B cell (primary cell): ENCODE data around the gene TDO2. TPM values are rescaled to one million over a fixed set of nuclear protein-coding genes. Genes with fewer than 3 reads are reported as not detected.
A peak's percentile ranks its signal among the peaks of the same experiment; 100 is the strongest.

Experiments used
- ATAC-seq: fragments of 200-7000 bp; cut with Tn5 transposase; one replicate; pipeline ENCODE4 v1.10.0; 2021; ENCODE audit warnings: low read depth, mild to moderate bottlenecking, moderate number of reproducible peaks, moderate library complexity
- CTCF ChIA-PET: fragments of 350-600 bp; sonication (Branson Sonifier 250); formaldehyde crosslinking; loops from one replicate; lab custom pipeline; 2021; ENCODE audit warnings: antibody characterized with exemption, inconsistent platforms; lab: Charles Lee
- POLR2A ChIA-PET: fragments of 350-600 bp; sonication (Branson Sonifier 250); formaldehyde crosslinking; loops from one replicate; lab custom pipeline; 2021; ENCODE audit warnings: antibody characterized with exemption; lab: Charles Lee
- DNase-seq: peaks from one replicate; pipeline ENCODE4 v3.0.0; 2013
- H2AFZ ChIP-seq: 2 replicates; pipeline ENCODE4 v1.6.1; 2012; ENCODE audit warnings: mild to moderate bottlenecking, low read depth, low read length; ENCODE audit not compliant: insufficient read depth, poor library complexity, severe bottlenecking
- H3K27ac ChIP-seq, 2 donors: 1 replicate in 1 of 2; 2 replicates in 1 of 2; pipeline ENCODE4 v1.5.1; 2012 to 2013; ENCODE audit warnings: low read length in 2 of 2, mild to moderate bottlenecking in 2 of 2, moderate library complexity in 1 of 2
- H3K27me3 ChIP-seq, 4 experiments: fragments of 200-600 bp in 1 of 4; sonication (generic) in 1 of 4; replicated peaks in 1 of 4; 1 replicate in 2 of 4; 2 replicates in 2 of 4; pipeline versions ENCODE4 v1.6.1 to v1.7.0; 2013 to 2016; ENCODE audit warnings: low read length in 3 of 4, mild to moderate bottlenecking in 2 of 4, mixed read lengths in 1 of 4, moderate library complexity in 1 of 4; ENCODE audit not compliant: insufficient read depth in 4 of 4, control insufficient read depth in 3 of 4; ENCODE audit errors: control extremely low read depth in 1 of 4
- H3K36me3 ChIP-seq, 2 experiments: replicated peaks in 1 of 2; 1 replicate in 1 of 2; 2 replicates in 1 of 2; pipeline versions ENCODE4 v1.6.1 to v1.7.1; 2013; ENCODE audit warnings: low read length in 1 of 2; ENCODE audit not compliant: insufficient read depth in 2 of 2, control insufficient read depth in 1 of 2; ENCODE audit errors: control extremely low read depth in 1 of 2, extremely low read depth in 1 of 2
- H3K4me1 ChIP-seq, 2 donors: fragments of 200-600 bp in 1 of 2; sonication (generic) in 1 of 2; 1 replicate in 1 of 2; 2 replicates in 1 of 2; pipeline versions ENCODE4 v1.5.1 to v1.6.1; 2013 to 2017; ENCODE audit warnings: low read length in 2 of 2; ENCODE audit not compliant: control insufficient read depth in 2 of 2, insufficient read depth in 2 of 2
- H3K4me2 ChIP-seq: replicated peaks from 2 replicates; pipeline ENCODE3; 2012; ENCODE audit warnings: mild to moderate bottlenecking, low read depth, low read length; ENCODE audit not compliant: poor library complexity, severe bottlenecking
- H3K4me3 ChIP-seq, 5 experiments: fragments of 200-600 bp in 1 of 5; sonication (generic) in 1 of 5; 1 replicate in 3 of 5; 2 replicates in 2 of 5; pipeline versions ENCODE4 v1.5.1 to v1.7.0; 2011 to 2016; ENCODE audit warnings: low read length in 4 of 5, mild to moderate bottlenecking in 4 of 5, low read depth in 2 of 5, control low read depth in 1 of 5, moderate library complexity in 1 of 5; ENCODE audit not compliant: insufficient read depth in 1 of 5; ENCODE audit errors: control extremely low read depth in 1 of 5, extremely low read depth in 1 of 5
- H3K79me2 ChIP-seq: fragments of 200-600 bp; sonication (generic); one replicate; pipeline ENCODE4 v1.6.0; 2016; ENCODE audit warnings: low read length; ENCODE audit not compliant: control insufficient read depth, insufficient read depth
- H3K9ac ChIP-seq: fragments of 200-600 bp; sonication (generic); 2 replicates; pipeline ENCODE4 v1.6.1; 2017; ENCODE audit warnings: mild to moderate bottlenecking, low read length, moderate library complexity
- H3K9me3 ChIP-seq, 3 donors: one replicate each; pipeline versions ENCODE4 v1.6.1 to v1.7.1; 2013; ENCODE audit warnings: low read length in 2 of 3; ENCODE audit not compliant: control insufficient read depth in 2 of 3, insufficient read depth in 1 of 3; ENCODE audit errors: control extremely low read depth in 1 of 3
- H4K20me1 ChIP-seq: 2 replicates; pipeline ENCODE4 v1.6.0; 2012; ENCODE audit warnings: mild to moderate bottlenecking, low read length; ENCODE audit not compliant: insufficient read depth, control insufficient read depth, poor library complexity, severe bottlenecking
- H3K27ac Mint-ChIP-seq: one replicate; pipeline ENCODE4 v1.8.0; 2021; ENCODE audit warnings: mixed read lengths
- H3K27me3 Mint-ChIP-seq: one replicate; pipeline ENCODE4 v1.8.0; 2021; ENCODE audit warnings: mixed read lengths
- H3K4me1 Mint-ChIP-seq: one replicate; pipeline ENCODE4 v1.8.0; 2021; ENCODE audit warnings: mixed read lengths
- H3K4me3 Mint-ChIP-seq: one replicate; pipeline ENCODE4 v1.8.0; 2021; ENCODE audit warnings: mixed read lengths
- H3K9me3 Mint-ChIP-seq: one replicate; pipeline ENCODE4 v1.8.0; 2022; ENCODE audit warnings: mixed read lengths; ENCODE audit not compliant: insufficient read depth
- EZH2 ChIP-seq: IDR thresholded peaks from 2 replicates; pipeline ENCODE4 v1.6.1; 2012; ENCODE audit warnings: borderline replicate concordance, low read depth, mild to moderate bottlenecking, moderate library complexity, low read length; ENCODE audit not compliant: insufficient read depth, poor library complexity, severe bottlenecking
- WGBS: methylation state at CpG from one replicate; pipeline ENCODE4 v1.1.5; 2013; ENCODE audit warnings: missing lambda C conversion rate; ENCODE audit not compliant: insufficient coverage; 5-methylcytosine and 5-hydroxymethylcytosine counted together
- intact Hi-C: fragments of 100-400 bp; cut with micrococcal nuclease; formaldehyde crosslinking; loops from one replicate; pipeline ENCODE4 v1.10.0; 2022
- polyA plus RNA-seq: library from polyadenylated mRNA; depleted of rRNA; stranded (reverse); fragments of >200 nt; gene quantifications from 2 replicates; pipeline ENCODE4 v1.2.3, GENCODE V29; 2012
- total RNA-seq, 2 donors: library from RNA; stranded (reverse); fragments of 120-200 nt in 1 of 2; gene quantifications; 1 replicate in 1 of 2; 2 replicates in 1 of 2; pipeline versions ENCODE4 v1.2.3 to v1.2.4, GENCODE V29; 2013 to 2022
- TF ChIP-seq, protein P1 (sequence below): fragments of 200-600 bp; IDR thresholded peaks from one replicate; pipeline ENCODE4 v1.8.0; 2022; ENCODE audit warnings: antibody characterized with exemption, mild to moderate bottlenecking

Gene TDO2
- total and polyA plus RNA-seq, 2 donors (not counting 1 experiment from before 2014, with no cell fraction given) = not detected

DNA sequence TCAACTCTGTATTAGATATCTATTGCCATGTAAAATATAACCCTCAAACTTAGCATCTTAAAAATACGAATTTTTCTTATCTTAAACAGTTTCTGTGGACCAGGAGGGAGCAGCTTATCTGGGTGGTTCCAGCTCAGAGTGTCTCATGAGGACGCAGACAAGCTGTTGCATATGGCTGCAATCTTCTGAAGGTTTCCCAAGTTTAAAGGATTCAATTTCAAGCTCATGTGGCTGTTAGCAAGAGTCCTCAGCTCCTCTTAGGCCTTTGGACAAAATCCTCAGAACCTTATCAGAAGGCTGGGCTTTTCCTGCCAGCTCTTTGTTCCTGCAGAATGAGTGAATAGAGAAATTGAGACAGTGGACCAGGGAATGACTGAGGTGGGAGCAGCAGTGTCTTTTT lies 53.0 kb downstream of the TDO2 start:
- Histone ChIP-seq H2AFZ (peak overlapping the region; percentile 16), H3K9ac (no peak overlapping the region), H3K79me2 (peaks cover 3% of the 10 kb centered on the region), H3K27me3 (peaks cover 0 to 4% (median 0%) of the 10 kb centered on the region in 4 experiments), H3K4me3 (no peak overlapping the region), H3K36me3 (no peaks in the 10 kb centered on the region), H3K4me1 (peaks cover 8 to 9% of the 10 kb centered on the region in 2 donors), H3K9me3 (no peaks in the 10 kb centered on the region), H3K27ac (no peak overlapping the region), H4K20me1 (no peaks in the 10 kb centered on the region), H3K4me2 (no peak overlapping the region)
- H3K4me3 Mint-ChIP-seq = no peak overlapping the region
- TF ChIP-seq, protein P1, sequence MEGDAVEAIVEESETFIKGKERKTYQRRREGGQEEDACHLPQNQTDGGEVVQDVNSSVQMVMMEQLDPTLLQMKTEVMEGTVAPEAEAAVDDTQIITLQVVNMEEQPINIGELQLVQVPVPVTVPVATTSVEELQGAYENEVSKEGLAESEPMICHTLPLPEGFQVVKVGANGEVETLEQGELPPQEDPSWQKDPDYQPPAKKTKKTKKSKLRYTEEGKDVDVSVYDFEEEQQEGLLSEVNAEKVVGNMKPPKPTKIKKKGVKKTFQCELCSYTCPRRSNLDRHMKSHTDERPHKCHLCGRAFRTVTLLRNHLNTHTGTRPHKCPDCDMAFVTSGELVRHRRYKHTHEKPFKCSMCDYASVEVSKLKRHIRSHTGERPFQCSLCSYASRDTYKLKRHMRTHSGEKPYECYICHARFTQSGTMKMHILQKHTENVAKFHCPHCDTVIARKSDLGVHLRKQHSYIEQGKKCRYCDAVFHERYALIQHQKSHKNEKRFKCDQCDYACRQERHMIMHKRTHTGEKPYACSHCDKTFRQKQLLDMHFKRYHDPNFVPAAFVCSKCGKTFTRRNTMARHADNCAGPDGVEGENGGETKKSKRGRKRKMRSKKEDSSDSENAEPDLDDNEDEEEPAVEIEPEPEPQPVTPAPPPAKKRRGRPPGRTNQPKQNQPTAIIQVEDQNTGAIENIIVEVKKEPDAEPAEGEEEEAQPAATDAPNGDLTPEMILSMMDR = no peak
- TF ChIP-seq EZH2 = no peak
- intact Hi-C loops = loop anchor here (10.0 kb wide), 1 partner anchor 1332 kb away; no protein-coding TSS in a partner anchor
- peaks cover 12% of the 10 kb centered on the region for H3K27me3 Mint-ChIP-seq
- no peaks in the 10 kb centered on the region for H3K9me3 Mint-ChIP-seq
- ChIA-PET POLR2A (no interaction called here), CTCF (no interaction called here)
- ATAC-seq (no peak), DNase-seq (no peak)
- H3K27ac Mint-ChIP-seq = no peak overlapping the region
- WGBS = 80% methylated on average over 2 of the region's 2 CpGs
- peaks cover 14% of the 10 kb centered on the region for H3K4me1 Mint-ChIP-seq

GRCh38 chr4:155959417-155959816 lies 55.9 kb downstream of the TDO2 start:
- Histone ChIP-seq H3K36me3 (no peaks in the 10 kb centered on the region), H2AFZ (no peak overlapping the region), H3K9ac (no peak overlapping the region), H3K4me2 (no peak overlapping the region), H3K4me3 (no peak overlapping the region), H4K20me1 (no peaks in the 10 kb centered on the region), H3K27ac (no peak overlapping the region), H3K4me1 (no peaks in the 10 kb centered on the region), H3K9me3 (no peaks in the 10 kb centered on the region), H3K79me2 (no peaks in the 10 kb centered on the region), H3K27me3 (peaks cover 0 to 4% (median 0%) of the 10 kb centered on the region in 4 experiments)
- POLR2A ChIA-PET = no interaction called here
- DNase-seq (no peak), ATAC-seq (no peak)
- H3K9me3 Mint-ChIP-seq = no peaks in the 10 kb centered on the region
- 76% methylated on average over 4 of the region's 4 CpGs for WGBS
- CTCF ChIA-PET = no interaction called here
- H3K4me3 Mint-ChIP-seq = no peak overlapping the region
- intact Hi-C loops = loop anchor here (10.0 kb wide), 1 partner anchor 1335 kb away; no protein-coding TSS in a partner anchor
- peaks cover 12% of the 10 kb centered on the region for H3K27me3 Mint-ChIP-seq
- no peak overlapping the region for H3K27ac Mint-ChIP-seq
- H3K4me1 Mint-ChIP-seq = peaks cover 1% of the 10 kb centered on the region
- TF ChIP-seq, protein P1 = no peak
- TF ChIP-seq EZH2 = no peak
